ENCODE results near the gene TIMM9. TPM values are rescaled to one million over a fixed set of nuclear protein-coding genes. Genes with fewer than 3 reads are reported as not detected.

TIMM9 gene, protein sequence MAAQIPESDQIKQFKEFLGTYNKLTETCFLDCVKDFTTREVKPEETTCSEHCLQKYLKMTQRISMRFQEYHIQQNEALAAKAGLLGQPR
- 10 to 100 TPM; 32.8 to 64.0 (median 41.5) TPM for total RNA-seq
- 10 to 100 TPM; 76.7 to 92.6 TPM for polyA plus RNA-seq
- long read RNA-seq, donor 1, transcript TIMM9-205 (4 exons, 430 nt): major isoform, 8 of 51 reads
- long read RNA-seq, donor 1, partial matches to known transcripts: 35 of 51 reads
- long read RNA-seq, donor 1, other reads (novel, unspliced or antisense): 6 of 51 reads
- long read RNA-seq, donor 2, partial matches to known transcripts: 18 of 20 reads
- long read RNA-seq, donor 2, other reads (novel, unspliced or antisense): 0 of 20 reads
- long read RNA-seq, donor 3, partial matches to known transcripts: 17 of 21 reads
- long read RNA-seq, donor 3, other reads (novel, unspliced or antisense): 1 of 21 reads

DNA sequence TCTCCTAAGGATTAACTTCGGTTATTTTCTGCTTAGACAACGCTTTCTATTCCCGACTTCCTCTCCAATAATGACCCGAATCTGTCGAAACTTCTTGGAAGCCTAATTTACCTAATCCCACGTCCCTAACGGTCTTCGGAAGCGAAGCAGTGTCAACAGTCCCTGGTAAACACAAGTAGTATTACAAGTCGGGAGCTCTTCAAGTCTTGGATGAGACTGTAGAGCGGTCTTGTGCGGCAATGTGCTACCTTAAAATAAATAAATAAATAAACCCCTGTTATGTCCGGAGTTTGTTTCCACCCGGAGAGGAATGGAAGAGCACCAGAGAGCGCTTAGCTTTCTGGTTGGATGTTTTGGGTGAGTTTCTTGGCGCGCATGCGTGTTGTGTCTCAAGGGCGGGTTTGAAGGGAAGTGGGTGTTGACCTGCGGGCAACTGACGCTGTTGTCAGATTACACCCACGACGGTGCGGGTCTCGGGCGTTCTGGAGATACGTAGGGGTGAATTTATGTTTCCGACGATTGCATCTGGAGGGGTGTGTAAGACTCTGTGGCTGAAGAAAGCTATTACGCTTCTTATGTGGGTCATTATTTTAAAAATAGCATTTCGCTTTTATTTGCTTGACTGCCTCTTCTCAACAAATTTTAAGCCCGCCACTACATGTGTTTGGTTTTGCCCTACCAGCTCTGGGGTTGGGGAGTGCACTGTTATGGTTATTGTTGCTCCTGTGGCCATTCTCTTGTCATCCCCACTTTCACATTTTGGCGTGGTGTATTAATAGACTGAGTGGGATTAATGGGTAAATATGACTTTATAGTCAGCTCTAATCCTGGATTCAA is at the start of gene TIMM9, which contains the start of gene KIAA0586:
TIMM9 (minus strand) TSS at position 251 of the 837 bp plus-strand sequence. CDS start 15,586 bp downstream, outside the sequence.
KIAA0586 (plus strand) TSS at position 439 of the 837 bp plus-strand sequence. CDS start 546 bp downstream, outside the sequence.
- Histone ChIP-seq H3K4me3 (peak within 1 kb of the TSS; percentile 67), H3K4me1 (ENCODE audit: insufficient read depth) (peaks cover 1% of the 10 kb centered on the region), H3K27me3 (no peaks in the 10 kb centered on the region), H3K36me3 (no peaks in the 10 kb centered on the region), H3K9me3 (no peaks in the 10 kb centered on the region), H3K27ac (peak within 1 kb of the TSS; percentile 72 to 81)
- intact Hi-C loops (cut with DNase I): loop anchor here in 1 of 4 donors (5.0 kb wide), 1 partner anchor 185 kb away; the partner anchor contains the start of gene PSMA3
- TF ChIP-seq CTCF (IDR thresholded peaks at IDR 0.05): peak in 1 of 3 donors; percentile 31
- peak; percentile 10 for TF ChIP-seq EP300 (IDR thresholded peaks at IDR 0.05)
- TF ChIP-seq POLR2A (IDR thresholded peaks at IDR 0.05): peak; percentile 84
- WGBS, 3 donors: 0% methylated on average over 33 of the region's 33 CpGs
- peak; percentile 94 to 97 (median 96) for DNase-seq

DNA sequence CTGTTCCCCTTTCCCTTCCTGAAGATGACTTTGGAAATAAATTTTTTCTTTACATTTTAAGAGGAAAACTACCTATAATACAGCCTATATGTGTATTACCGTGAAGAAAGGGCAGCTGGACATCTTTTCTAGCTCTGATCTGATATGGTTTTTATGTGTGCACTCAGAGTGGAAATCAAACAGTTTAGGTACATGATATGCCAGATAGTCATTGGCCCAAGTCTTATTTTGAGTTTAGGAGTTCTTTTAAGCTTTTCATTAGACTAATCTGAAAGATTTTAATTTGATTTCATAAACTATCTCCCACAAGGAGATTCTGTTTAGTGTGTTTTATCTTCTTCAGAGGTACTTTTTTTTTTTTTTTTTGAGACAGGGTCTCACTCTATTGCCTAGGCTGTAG is 49.0 kb upstream of the TIMM9 start:
- intact Hi-C loops (cut with DNase I): no loop called here
- no peak for DNase-seq
- no peaks in the 10 kb centered on the region for H3K9me3 ChIP-seq
- H3K27ac ChIP-seq: no peak overlapping the region
- no peaks in the 10 kb centered on the region for H3K36me3 ChIP-seq
- H3K4me1 ChIP-seq (ENCODE audit: insufficient read depth): no peaks in the 10 kb centered on the region
- H3K27me3 ChIP-seq: no peaks in the 10 kb centered on the region
- no peak for TF ChIP-seq CTCF (IDR thresholded peaks at IDR 0.05)
- no peak for TF ChIP-seq POLR2A (IDR thresholded peaks at IDR 0.05)
- no peak for TF ChIP-seq EP300 (IDR thresholded peaks at IDR 0.05)
- H3K4me3 ChIP-seq: no peak overlapping the region
- 93 to 99% (median 95%) methylated on average over 1 of the region's 1 CpG for WGBS, 3 donors

DNA sequence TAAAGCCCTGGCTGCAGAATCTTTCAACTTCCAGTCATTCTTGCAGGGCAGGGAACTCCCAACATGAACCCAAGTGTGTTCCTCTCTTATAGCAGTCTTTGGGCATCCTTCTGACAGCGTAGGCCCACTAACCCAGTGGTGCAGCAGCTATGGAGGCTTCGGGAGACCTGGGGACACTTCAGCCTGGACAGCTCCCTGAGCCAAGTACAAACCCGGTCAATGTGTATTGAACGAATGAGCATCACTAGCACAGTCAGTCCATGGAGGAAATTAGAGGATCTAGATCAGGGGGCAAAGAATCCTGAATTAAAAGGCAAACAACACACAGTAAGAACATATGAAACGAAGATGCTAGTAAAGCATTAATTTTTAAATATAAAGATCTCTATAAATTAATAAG is 42.0 kb upstream of the TIMM9 start:
- no peaks in the 10 kb centered on the region for H3K4me1 ChIP-seq (ENCODE audit: insufficient read depth)
- intact Hi-C loops (cut with DNase I): no loop called here
- WGBS, 3 donors: 93 to 99% (median 98%) methylated on average over 5 of the region's 5 CpGs
- no peak overlapping the region for H3K27ac ChIP-seq
- H3K36me3 ChIP-seq: no peaks in the 10 kb centered on the region
- no peaks in the 10 kb centered on the region for H3K9me3 ChIP-seq
- DNase-seq: no peak
- TF ChIP-seq EP300 (IDR thresholded peaks at IDR 0.05) (no peak), CTCF (IDR thresholded peaks at IDR 0.05) (no peak), POLR2A (IDR thresholded peaks at IDR 0.05) (no peak)
- H3K27me3 ChIP-seq: peaks cover 3% of the 10 kb centered on the region
- no peak overlapping the region for H3K4me3 ChIP-seq

- no peak overlapping the region for H3K27ac ChIP-seq
- H3K27me3 ChIP-seq: peaks cover 3% of the 10 kb centered on the region
- WGBS, 3 donors: 95 to 98% (median 98%) methylated on average over 2 of the region's 2 CpGs
- DNase-seq: no peak
- intact Hi-C loops (cut with DNase I): no loop called here
- no peaks in the 10 kb centered on the region for H3K9me3 ChIP-seq
- TF ChIP-seq CTCF (IDR thresholded peaks at IDR 0.05) (no peak), EP300 (IDR thresholded peaks at IDR 0.05) (no peak), POLR2A (IDR thresholded peaks at IDR 0.05) (no peak)
- H3K36me3 ChIP-seq: no peaks in the 10 kb centered on the region
- H3K4me3 ChIP-seq: no peak overlapping the region
- no peaks in the 10 kb centered on the region for H3K4me1 ChIP-seq (ENCODE audit: insufficient read depth)
Observed at GRCh38 chr14:58467575-58467974, 40.2 kb upstream of the TIMM9 start.
